Stimulated activated CD8-positive, alpha-beta memory T cell treated with anti-CD3 and anti-CD28 coated beads, Interleukin-4, amount 100 ng/mL, for 1 hour (primary cell): ENCODE data around the gene TCEAL1.
"Not testable (repeated sequence)": the region's sequence is repeated elsewhere in the genome, so short reads cannot be mapped to it uniquely, and the experiment has no call there.

Experiments
- DNase-seq, 2 donors: peaks; one replicate each; pipeline ENCODE4 v3.0.0-alpha.2; 2020; ENCODE audit warnings: low read depth in 2 of 2, low spot score in 1 of 2

Gene TCEAL1

GRCh38 chrX:103628386-103629317, at the start of gene TCEAL1:
Gene TCEAL1, plus strand, starts transcription at chrX:103628975. Its CDS starts 942 bp downstream, at chrX:103629917.
- DNase-seq, result no peak

- DNase-seq, result no peak
These were observed 44.2 kb upstream of the TCEAL1 start for GRCh38 chrX:103584596-103584995.

- DNase-seq, result no peak
These were observed 43.1 kb upstream of the TCEAL1 start, which contains the start of gene TCEAL4 for GRCh38 chrX:103585411-103586313. Gene TCEAL4, plus strand, starts transcription at chrX:103585515. Its CDS starts 1,161 bp downstream, at chrX:103586676.

- no peak for DNase-seq
These were observed 42.5 kb upstream of the TCEAL1 start for GRCh38 chrX:103586314-103586646.

- DNase-seq, result no peak
These were observed 42.1 kb upstream of the TCEAL1 start for GRCh38 chrX:103586659-103587058.

- DNase-seq, result not testable (repeated sequence)
These were observed 36.5 kb upstream of the TCEAL1 start for GRCh38 chrX:103592295-103592694.

GRCh38 chrX:103595202-103595601, 33.6 kb upstream of the TCEAL1 start:
- DNase-seq, result not testable (repeated sequence)

GRCh38 chrX:103607364-103608305, 21.1 kb upstream of the TCEAL1 start, which contains the start of gene TCEAL3:
Gene TCEAL3, plus strand, starts transcription at chrX:103607963. Its CDS starts 1,102 bp downstream, at chrX:103609065.
- peak in 1 of 2 donors; percentile 18 for DNase-seq

GRCh38 chrX:103608306-103608963, 20.3 kb upstream of the TCEAL1 start:
- no peak for DNase-seq

GRCh38 chrX:103610282-103610681, 18.5 kb upstream of the TCEAL1 start:
- no peak for DNase-seq

GRCh38 chrX:103613362-103613890, 15.3 kb upstream of the TCEAL1 start:
- no peak for DNase-seq

GRCh38 chrX:103614999-103615398, 13.8 kb upstream of the TCEAL1 start:
- DNase-seq, result no peak

- DNase-seq, result no peak
These were observed 12.9 kb upstream of the TCEAL1 start for GRCh38 chrX:103615781-103616371.

GRCh38 chrX:103616676-103617186, 12.0 kb upstream of the TCEAL1 start:
- DNase-seq, result no peak

GRCh38 chrX:103624111-103624510, 4.7 kb upstream of the TCEAL1 start:
- DNase-seq, result no peak

- no peak for DNase-seq
These were observed 1.9 kb upstream of the TCEAL1 start for GRCh38 chrX:103626855-103627254.

- DNase-seq, result no peak
These were observed 769 bp downstream of the TCEAL1 start for GRCh38 chrX:103629318-103630170.

- DNase-seq, result no peak
These were observed 1.4 kb downstream of the TCEAL1 start for GRCh38 chrX:103630171-103630511.
